ENCODE results near the gene GABRG2. TPM values are rescaled to one million over a fixed set of nuclear protein-coding genes. Genes with fewer than 3 reads are reported as not detected.

The GABRG2 gene
- total RNA-seq, 4 donors from 2014 or later = not detected

DNA sequence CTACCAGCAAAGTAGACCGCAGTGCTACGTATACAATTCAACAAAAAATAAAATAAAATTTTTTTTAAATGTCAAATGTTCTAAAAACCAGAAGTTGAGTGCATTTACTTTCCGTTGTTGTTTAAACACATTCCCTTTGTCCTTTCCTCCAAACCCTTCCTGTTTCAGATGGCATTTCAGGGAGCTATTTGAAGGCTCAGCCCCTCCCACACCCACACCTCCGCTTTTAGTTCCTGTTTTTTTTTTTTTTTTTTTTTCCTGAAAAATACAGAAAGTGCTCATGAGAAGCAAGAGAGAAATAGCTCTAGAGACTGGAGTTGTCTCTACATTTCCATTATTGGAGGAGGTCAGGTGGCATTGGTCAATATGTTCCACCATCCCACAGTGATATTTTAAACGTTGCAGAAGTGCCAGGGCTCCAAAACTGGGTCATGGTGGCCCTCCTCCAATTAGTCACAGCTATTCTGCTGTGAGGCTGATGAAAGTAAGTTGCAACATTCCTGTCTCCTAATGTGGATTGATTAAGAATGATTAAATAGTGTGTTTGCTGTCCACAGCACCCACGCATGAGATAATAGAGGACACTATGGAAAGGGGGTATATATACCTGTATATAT is 106.9 kb downstream of the GABRG2 start:
- ATAC-seq (ENCODE audit: low FRiP score) (no peak), DNase-seq (ENCODE audit: low spot score) (no peak)
- TF ChIP-seq, protein P1, sequence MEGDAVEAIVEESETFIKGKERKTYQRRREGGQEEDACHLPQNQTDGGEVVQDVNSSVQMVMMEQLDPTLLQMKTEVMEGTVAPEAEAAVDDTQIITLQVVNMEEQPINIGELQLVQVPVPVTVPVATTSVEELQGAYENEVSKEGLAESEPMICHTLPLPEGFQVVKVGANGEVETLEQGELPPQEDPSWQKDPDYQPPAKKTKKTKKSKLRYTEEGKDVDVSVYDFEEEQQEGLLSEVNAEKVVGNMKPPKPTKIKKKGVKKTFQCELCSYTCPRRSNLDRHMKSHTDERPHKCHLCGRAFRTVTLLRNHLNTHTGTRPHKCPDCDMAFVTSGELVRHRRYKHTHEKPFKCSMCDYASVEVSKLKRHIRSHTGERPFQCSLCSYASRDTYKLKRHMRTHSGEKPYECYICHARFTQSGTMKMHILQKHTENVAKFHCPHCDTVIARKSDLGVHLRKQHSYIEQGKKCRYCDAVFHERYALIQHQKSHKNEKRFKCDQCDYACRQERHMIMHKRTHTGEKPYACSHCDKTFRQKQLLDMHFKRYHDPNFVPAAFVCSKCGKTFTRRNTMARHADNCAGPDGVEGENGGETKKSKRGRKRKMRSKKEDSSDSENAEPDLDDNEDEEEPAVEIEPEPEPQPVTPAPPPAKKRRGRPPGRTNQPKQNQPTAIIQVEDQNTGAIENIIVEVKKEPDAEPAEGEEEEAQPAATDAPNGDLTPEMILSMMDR (IDR thresholded peaks at IDR 0.05) = no peak

GRCh38 chr5:162187371-162187770 is 119.8 kb downstream of the GABRG2 start:
- no peak for DNase-seq (ENCODE audit: low spot score)
- no peak for ATAC-seq (ENCODE audit: low FRiP score)
- TF ChIP-seq, protein P1 (IDR thresholded peaks at IDR 0.05) = no peak

GRCh38 chr5:162189719-162190118 is 122.1 kb downstream of the GABRG2 start:
- ATAC-seq (ENCODE audit: low FRiP score) (no peak), DNase-seq (ENCODE audit: low spot score) (no peak)
- TF ChIP-seq, protein P1 (IDR thresholded peaks at IDR 0.05) = no peak

GRCh38 chr5:162193012-162193411 is 125.4 kb downstream of the GABRG2 start:
- ATAC-seq (ENCODE audit: low FRiP score) (no peak), DNase-seq (ENCODE audit: low spot score) (no peak)
- TF ChIP-seq, protein P1 (IDR thresholded peaks at IDR 0.05) = no peak

DNA sequence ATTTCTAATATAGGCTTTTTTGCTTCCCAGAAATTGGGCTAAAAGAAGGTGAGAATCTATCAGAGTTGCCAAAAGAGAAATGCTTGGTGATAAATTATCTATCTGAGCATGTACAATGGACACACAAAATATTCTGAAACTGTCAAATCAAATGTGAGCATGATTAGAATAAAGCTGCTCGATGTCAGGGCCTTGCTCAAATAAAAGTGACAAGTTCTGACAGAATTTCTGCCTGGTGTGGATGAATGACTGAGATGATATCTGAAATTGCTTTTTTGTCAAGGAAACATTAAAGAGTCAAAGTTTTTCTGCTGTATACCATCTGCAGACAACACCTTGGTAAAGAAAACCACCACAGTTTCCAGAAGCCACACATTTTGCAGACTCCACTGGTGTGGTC is 128.8 kb downstream of the GABRG2 start:
- ATAC-seq (ENCODE audit: low FRiP score) (no peak), DNase-seq (ENCODE audit: low spot score) (no peak)
- TF ChIP-seq, protein P1 (IDR thresholded peaks at IDR 0.05) = no peak

GRCh38 chr5:162202285-162202880 is 134.8 kb downstream of the GABRG2 start:
- TF ChIP-seq, protein P1 (IDR thresholded peaks at IDR 0.05) = no peak
- no peak for ATAC-seq (ENCODE audit: low FRiP score)
- no peak for DNase-seq (ENCODE audit: low spot score)

Other genes starting within 250 kb of the GABRG2 start
- not detected for gene GABRA1, start 219.7 kb upstream of the GABRG2 start, total RNA-seq

Data from omental fat pad (tissue), 4 donors.